Mesodermal cell (in vitro differentiated cells): ENCODE results near the gene TP53RK.

Source experiments
- H3K27ac ChIP-seq: 2 replicates; pipeline ENCODE4 v1.7.0; 2013; ENCODE audit warnings: mild to moderate bottlenecking, low read depth, low read length, moderate library complexity; ENCODE audit not compliant: severe bottlenecking
- H3K36me3 ChIP-seq: 2 replicates; pipeline ENCODE4 v1.7.1; 2013; ENCODE audit warnings: mild to moderate bottlenecking, low read length, moderate library complexity; ENCODE audit not compliant: control insufficient read depth, insufficient read depth
- H3K4me1 ChIP-seq: one replicate; pipeline ENCODE4 v1.7.1; 2013; ENCODE audit warnings: mild to moderate bottlenecking, low read length; ENCODE audit not compliant: insufficient read depth, control insufficient read depth, poor library complexity, severe bottlenecking
- H3K4me3 ChIP-seq: 2 replicates; pipeline ENCODE4 v1.7.0; 2013; ENCODE audit warnings: low read length, control low read depth, mild to moderate bottlenecking; ENCODE audit not compliant: insufficient read depth, poor library complexity, severe bottlenecking; ENCODE audit errors: extremely low read depth
- H3K9me3 ChIP-seq: 2 replicates; pipeline ENCODE4 v1.7.1; 2013; ENCODE audit warnings: mild to moderate bottlenecking, low read length, moderate library complexity; ENCODE audit not compliant: control insufficient read depth
- WGBS, 2 experiments: methylation state at CpG; one replicate each; pipeline ENCODE4 v1.1.5; 2013; ENCODE audit warnings: missing lambda C conversion rate in 2 of 2; ENCODE audit not compliant: insufficient coverage in 2 of 2; 5-methylcytosine and 5-hydroxymethylcytosine counted together

The TP53RK gene

GRCh38 chr20:46671866-46672542 is 17.2 kb downstream of the TP53RK start:
- 80% methylated on average over 1 of the region's 3 CpGs for WGBS, 2 experiments
- no peak overlapping the region for H3K4me3 ChIP-seq
- H3K9me3 ChIP-seq = peaks cover 10% of the 10 kb centered on the region
- peaks cover 5% of the 10 kb centered on the region for H3K4me1 ChIP-seq
- H3K27ac ChIP-seq = no peak overlapping the region
- no peaks in the 10 kb centered on the region for H3K36me3 ChIP-seq

DNA sequence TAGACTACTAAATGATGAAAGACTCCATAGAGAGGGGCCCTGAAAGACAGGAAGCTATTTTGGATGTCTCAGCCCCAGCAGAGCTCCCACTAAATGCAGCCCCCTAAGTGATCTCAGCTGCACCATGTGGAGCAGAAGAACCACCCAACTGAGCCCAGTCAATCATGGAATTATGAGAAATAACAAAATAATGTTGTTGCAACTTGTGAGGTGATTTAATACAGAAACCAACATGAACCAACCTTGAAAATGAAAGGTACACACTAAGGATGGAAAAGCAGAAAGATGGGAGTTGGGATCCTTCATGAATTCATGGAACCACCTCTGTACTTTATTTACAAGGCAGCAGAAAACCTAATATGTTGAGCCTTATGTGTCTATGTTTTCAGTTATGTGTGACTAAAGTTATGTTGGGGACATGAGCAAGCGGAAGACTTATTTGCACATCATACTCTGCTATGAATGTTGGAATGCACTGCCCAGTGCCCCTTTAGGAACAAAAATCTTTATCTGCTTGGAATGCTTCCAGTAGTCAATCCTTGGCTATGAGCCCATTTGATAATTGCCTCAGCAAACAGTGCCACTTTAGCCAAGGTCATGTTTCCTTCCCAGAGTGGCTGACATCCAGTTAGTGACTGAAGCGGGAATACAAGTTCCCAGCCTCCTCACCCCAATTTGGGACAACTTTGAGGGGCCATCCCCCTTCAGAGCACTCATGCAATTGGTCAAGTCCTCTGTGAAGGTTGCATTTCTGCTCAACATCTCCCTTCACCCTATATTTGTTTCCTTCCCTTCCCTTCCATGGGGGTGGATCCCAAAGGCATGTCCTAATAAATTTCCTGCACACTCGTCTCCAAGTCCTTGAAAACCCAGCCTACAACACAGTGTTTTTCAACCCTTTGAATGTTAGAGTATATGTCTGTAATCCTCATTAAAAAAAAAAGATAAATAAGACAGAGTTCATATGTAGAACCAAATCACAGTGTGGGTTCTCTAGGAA is 18.4 kb downstream of the TP53RK start:
- no peak overlapping the region for H3K4me3 ChIP-seq
- no peak overlapping the region for H3K27ac ChIP-seq
- H3K9me3 ChIP-seq = peaks cover 10% of the 10 kb centered on the region
- H3K4me1 ChIP-seq = peaks cover 5% of the 10 kb centered on the region
- no peaks in the 10 kb centered on the region for H3K36me3 ChIP-seq
- WGBS, 2 experiments = 82 to 100% methylated on average over 2 of the region's 3 CpGs

GRCh38 chr20:46670228-46670584 is 19.0 kb downstream of the TP53RK start:
- no peak overlapping the region for H3K4me3 ChIP-seq
- H3K36me3 ChIP-seq = no peaks in the 10 kb centered on the region
- H3K9me3 ChIP-seq = peaks cover 10% of the 10 kb centered on the region
- peaks cover 5% of the 10 kb centered on the region for H3K4me1 ChIP-seq
- no peak overlapping the region for H3K27ac ChIP-seq
- no CpG with 5 or more reads among the region's 2 CpGs for WGBS, 2 experiments

DNA sequence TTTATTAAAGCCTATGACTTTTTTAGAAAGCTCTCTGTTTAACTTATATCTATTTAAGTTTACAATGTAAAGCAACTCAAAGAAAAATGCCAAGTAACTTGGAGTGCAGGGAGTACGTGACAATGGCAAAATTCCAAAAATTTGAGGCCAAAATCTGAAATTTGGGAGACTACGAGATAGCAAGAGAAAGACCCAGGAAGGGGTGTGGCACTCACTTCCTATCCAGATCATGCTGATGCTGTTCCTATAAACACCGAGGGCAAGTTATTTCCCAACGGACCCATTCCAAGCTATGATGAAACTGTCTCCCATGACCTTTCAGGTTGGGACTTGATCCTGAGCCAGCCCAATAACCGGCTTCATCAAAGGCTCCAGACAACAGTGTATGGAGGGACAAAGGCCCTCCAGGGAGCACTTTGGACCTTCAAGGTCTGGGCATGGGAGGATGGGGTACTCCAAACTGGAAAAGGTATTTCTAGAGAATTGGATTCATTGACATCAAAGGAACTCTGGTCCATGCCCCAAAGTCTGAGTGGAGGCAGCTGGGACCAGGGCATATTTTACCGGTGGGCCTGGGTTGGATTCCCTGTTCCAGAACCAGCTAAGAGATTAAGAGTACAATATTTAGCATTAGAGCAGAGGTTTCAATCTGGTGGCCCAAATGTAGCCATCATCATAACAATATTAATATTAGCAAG is 22.3 kb downstream of the TP53RK start:
- peaks cover 10% of the 10 kb centered on the region for H3K9me3 ChIP-seq
- WGBS, 2 experiments = 87 to 95% methylated on average over 6 of the region's 6 CpGs
- H3K27ac ChIP-seq = no peak overlapping the region
- H3K36me3 ChIP-seq = no peaks in the 10 kb centered on the region
- no peaks in the 10 kb centered on the region for H3K4me1 ChIP-seq
- no peak overlapping the region for H3K4me3 ChIP-seq

GRCh38 chr20:46666306-46666705 is 22.9 kb downstream of the TP53RK start:
- 100% methylated on average over 3 of the region's 3 CpGs; no CpG with 5 or more reads in 1 of the 2 experiments for WGBS, 2 experiments
- Histone ChIP-seq H3K9me3 (peaks cover 10% of the 10 kb centered on the region), H3K36me3 (no peaks in the 10 kb centered on the region), H3K4me3 (no peak overlapping the region), H3K4me1 (no peaks in the 10 kb centered on the region), H3K27ac (no peak overlapping the region)

- H3K4me3 ChIP-seq = no peak overlapping the region
- H3K9me3 ChIP-seq = peaks cover 5% of the 10 kb centered on the region
- H3K4me1 ChIP-seq = no peaks in the 10 kb centered on the region
- no peaks in the 10 kb centered on the region for H3K36me3 ChIP-seq
- 90 to 92% methylated on average over 2 of the region's 3 CpGs for WGBS, 2 experiments
- no peak overlapping the region for H3K27ac ChIP-seq
Measured at GRCh38 chr20:46665602-46666001, 23.6 kb downstream of the TP53RK start.

DNA sequence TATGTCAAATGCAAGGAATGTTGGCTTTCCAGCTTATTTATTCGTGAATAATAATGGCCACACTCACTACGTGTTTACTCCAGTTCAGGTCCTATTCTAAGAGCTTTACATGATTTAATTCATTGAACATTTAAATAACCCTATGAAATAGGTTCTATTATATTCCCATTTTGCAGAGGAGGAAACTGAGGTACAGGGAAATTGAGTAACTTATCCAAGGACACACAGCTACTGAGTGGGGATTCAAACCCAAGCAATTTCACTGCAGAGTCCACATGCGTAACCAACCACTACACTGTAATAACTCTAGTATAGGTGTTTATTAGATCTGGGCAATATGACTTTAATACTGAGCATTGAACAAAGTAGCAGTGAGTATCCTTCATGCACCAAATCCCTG is 25.7 kb downstream of the TP53RK start:
- Histone ChIP-seq H3K27ac (no peak overlapping the region), H3K4me1 (no peaks in the 10 kb centered on the region), H3K9me3 (no peaks in the 10 kb centered on the region), H3K4me3 (no peak overlapping the region), H3K36me3 (no peaks in the 10 kb centered on the region)
- no CpG with 5 or more reads among the region's 3 CpGs for WGBS, 2 experiments

GRCh38 chr20:46661659-46662058 is 27.6 kb downstream of the TP53RK start:
- peaks cover 2% of the 10 kb centered on the region for H3K9me3 ChIP-seq
- no peak overlapping the region for H3K27ac ChIP-seq
- no peaks in the 10 kb centered on the region for H3K36me3 ChIP-seq
- no peak overlapping the region for H3K4me3 ChIP-seq
- no peaks in the 10 kb centered on the region for H3K4me1 ChIP-seq
- no CpG with 5 or more reads among the region's 1 CpG for WGBS, 2 experiments

DNA sequence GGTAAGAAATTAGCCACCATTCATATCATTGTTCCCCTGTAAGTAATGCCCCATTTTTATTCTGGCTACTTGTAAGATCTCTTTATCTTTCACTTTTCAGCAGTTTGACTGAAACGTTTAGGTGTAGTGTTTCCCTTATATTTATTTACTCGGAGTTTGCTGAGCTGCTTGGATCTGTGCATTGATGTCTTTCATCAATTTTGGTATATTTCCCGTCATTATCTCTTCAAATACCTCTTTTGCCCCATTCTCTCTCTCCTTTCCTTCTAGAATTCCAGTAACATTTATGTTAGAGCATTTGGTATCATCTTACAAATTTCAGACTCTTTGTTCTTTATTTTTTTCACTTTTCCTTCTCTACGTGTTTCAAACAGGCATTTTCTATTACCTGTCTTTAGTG is 28.8 kb downstream of the TP53RK start:
- H3K4me3 ChIP-seq = no peak overlapping the region
- H3K27ac ChIP-seq = no peak overlapping the region
- no peaks in the 10 kb centered on the region for H3K36me3 ChIP-seq
- WGBS, 2 experiments = no CpG with 5 or more reads among the region's 4 CpGs
- peaks cover 2% of the 10 kb centered on the region for H3K9me3 ChIP-seq
- no peaks in the 10 kb centered on the region for H3K4me1 ChIP-seq

- H3K4me1 ChIP-seq = no peaks in the 10 kb centered on the region
- H3K27ac ChIP-seq = no peak overlapping the region
- 74 to 97% methylated on average over 5 of the region's 7 CpGs for WGBS, 2 experiments
- H3K4me3 ChIP-seq = no peak overlapping the region
- no peaks in the 10 kb centered on the region for H3K36me3 ChIP-seq
- H3K9me3 ChIP-seq = peaks cover 2% of the 10 kb centered on the region
Measured at GRCh38 chr20:46657618-46658017, 31.6 kb downstream of the TP53RK start.
